ENCODE results near the gene COL2A1.

Gene COL2A1

GRCh38 chr12:47938093-47938492, 66.2 kb downstream of the COL2A1 start:
- no peaks in the 10 kb centered on the region for H3K27me3 ChIP-seq (ENCODE audit: insufficient read depth, low read depth)
- no peaks in the 10 kb centered on the region for H3K36me3 ChIP-seq (ENCODE audit: insufficient read depth)
- no peak overlapping the region for H2AFZ ChIP-seq (ENCODE audit: low read depth)
- no peak overlapping the region for H3K27ac ChIP-seq
- H3K4me3 ChIP-seq (IDR thresholded peaks at IDR 0.05; ENCODE audit: insufficient read depth, low read depth, low read length), result no peak overlapping the region
- H3K4me2 ChIP-seq, result no peak overlapping the region
- no peaks in the 10 kb centered on the region for H3K4me1 ChIP-seq (ENCODE audit: low read depth, poor library complexity, severe bottlenecking)
- no peaks in the 10 kb centered on the region for H3K79me2 ChIP-seq (ENCODE audit: insufficient read depth, low read depth)
- H4K20me1 ChIP-seq (ENCODE audit: insufficient read depth), result no peaks in the 10 kb centered on the region
- TF ChIP-seq CTCF (conservative IDR thresholded peaks at IDR 0.05; ENCODE audit: low read depth, low read length), result no peak
- no peak overlapping the region for H3K9ac ChIP-seq

GRCh38 chr12:47935184-47935583, 69.1 kb downstream of the COL2A1 start:
- TF ChIP-seq CTCF (conservative IDR thresholded peaks at IDR 0.05; ENCODE audit: low read depth, low read length), result no peak
- no peak overlapping the region for H3K27ac ChIP-seq
- no peak overlapping the region for H2AFZ ChIP-seq (ENCODE audit: low read depth)
- no peaks in the 10 kb centered on the region for H4K20me1 ChIP-seq (ENCODE audit: insufficient read depth)
- H3K4me1 ChIP-seq (ENCODE audit: low read depth, poor library complexity, severe bottlenecking), result no peaks in the 10 kb centered on the region
- no peak overlapping the region for H3K4me3 ChIP-seq (IDR thresholded peaks at IDR 0.05; ENCODE audit: insufficient read depth, low read depth, low read length)
- H3K27me3 ChIP-seq (ENCODE audit: insufficient read depth, low read depth), result no peaks in the 10 kb centered on the region
- H3K4me2 ChIP-seq, result no peak overlapping the region
- H3K79me2 ChIP-seq (ENCODE audit: insufficient read depth, low read depth), result no peaks in the 10 kb centered on the region
- H3K9ac ChIP-seq, result no peak overlapping the region
- H3K36me3 ChIP-seq (ENCODE audit: insufficient read depth), result no peaks in the 10 kb centered on the region

GRCh38 chr12:47931187-47931586, 73.1 kb downstream of the COL2A1 start:
- TF ChIP-seq CTCF (conservative IDR thresholded peaks at IDR 0.05; ENCODE audit: low read depth, low read length), result no peak
- H3K27ac ChIP-seq, result no peak overlapping the region
- H3K79me2 ChIP-seq (ENCODE audit: insufficient read depth, low read depth), result no peaks in the 10 kb centered on the region
- no peak overlapping the region for H3K4me2 ChIP-seq
- H3K9ac ChIP-seq, result no peak overlapping the region
- no peak overlapping the region for H2AFZ ChIP-seq (ENCODE audit: low read depth)
- H4K20me1 ChIP-seq (ENCODE audit: insufficient read depth), result no peaks in the 10 kb centered on the region
- no peaks in the 10 kb centered on the region for H3K36me3 ChIP-seq (ENCODE audit: insufficient read depth)
- no peaks in the 10 kb centered on the region for H3K4me1 ChIP-seq (ENCODE audit: low read depth, poor library complexity, severe bottlenecking)
- no peaks in the 10 kb centered on the region for H3K27me3 ChIP-seq (ENCODE audit: insufficient read depth, low read depth)
- no peak overlapping the region for H3K4me3 ChIP-seq (IDR thresholded peaks at IDR 0.05; ENCODE audit: insufficient read depth, low read depth, low read length)

- H4K20me1 ChIP-seq (ENCODE audit: insufficient read depth), result no peaks in the 10 kb centered on the region
- H3K36me3 ChIP-seq (ENCODE audit: insufficient read depth), result no peaks in the 10 kb centered on the region
- no peak overlapping the region for H2AFZ ChIP-seq (ENCODE audit: low read depth)
- H3K27me3 ChIP-seq (ENCODE audit: insufficient read depth, low read depth), result no peaks in the 10 kb centered on the region
- no peak overlapping the region for H3K27ac ChIP-seq
- H3K79me2 ChIP-seq (ENCODE audit: insufficient read depth, low read depth), result no peaks in the 10 kb centered on the region
- no peak overlapping the region for H3K4me3 ChIP-seq (IDR thresholded peaks at IDR 0.05; ENCODE audit: insufficient read depth, low read depth, low read length)
- no peak overlapping the region for H3K9ac ChIP-seq
- H3K4me1 ChIP-seq (ENCODE audit: low read depth, poor library complexity, severe bottlenecking), result no peaks in the 10 kb centered on the region
- no peak overlapping the region for H3K4me2 ChIP-seq
- TF ChIP-seq CTCF (conservative IDR thresholded peaks at IDR 0.05; ENCODE audit: low read depth, low read length), result no peak
Measured at GRCh38 chr12:47930634-47931033, 73.6 kb downstream of the COL2A1 start.

GRCh38 chr12:47927346-47927745, 76.9 kb downstream of the COL2A1 start:
- Histone ChIP-seq H2AFZ (ENCODE audit: low read depth) (no peak overlapping the region), H3K4me3 (IDR thresholded peaks at IDR 0.05; ENCODE audit: insufficient read depth, low read depth, low read length) (no peak overlapping the region), H3K27me3 (ENCODE audit: insufficient read depth, low read depth) (no peaks in the 10 kb centered on the region), H3K36me3 (ENCODE audit: insufficient read depth) (no peaks in the 10 kb centered on the region), H4K20me1 (ENCODE audit: insufficient read depth) (no peaks in the 10 kb centered on the region), H3K4me1 (ENCODE audit: low read depth, poor library complexity, severe bottlenecking) (no peaks in the 10 kb centered on the region), H3K27ac (no peak overlapping the region), H3K9ac (no peak overlapping the region), H3K4me2 (no peak overlapping the region), H3K79me2 (ENCODE audit: insufficient read depth, low read depth) (no peaks in the 10 kb centered on the region)
- no peak for TF ChIP-seq CTCF (conservative IDR thresholded peaks at IDR 0.05; ENCODE audit: low read depth, low read length)
